Glutamatergic neuron (in vitro differentiated cells): ENCODE data around the gene NOTUM. TPM values are rescaled to one million over a fixed set of nuclear protein-coding genes. Genes with fewer than 3 reads are reported as not detected.

Source experiments
- DNase-seq: peaks from one replicate; pipeline ENCODE4 v3.0.0; 2022
- H3K27ac Mint-ChIP-seq: one replicate; pipeline ENCODE4 v1.8.0; 2020; ENCODE audit warnings: mild to moderate bottlenecking, mixed read lengths, inconsistent platforms; ENCODE audit not compliant: unreplicated experiment
- H3K27me3 Mint-ChIP-seq: one replicate; pipeline ENCODE4 v1.8.0; 2020; ENCODE audit warnings: mild to moderate bottlenecking, moderate library complexity, mixed read lengths, inconsistent platforms; ENCODE audit not compliant: unreplicated experiment
- H3K36me3 Mint-ChIP-seq: one replicate; pipeline ENCODE4 v1.8.0; 2020; ENCODE audit warnings: mild to moderate bottlenecking, mixed read lengths, inconsistent platforms; ENCODE audit not compliant: unreplicated experiment
- H3K4me1 Mint-ChIP-seq: one replicate; pipeline ENCODE4 v1.8.0; 2020; ENCODE audit warnings: mild to moderate bottlenecking, low read depth, mixed read lengths, inconsistent platforms; ENCODE audit not compliant: unreplicated experiment
- H3K4me3 Mint-ChIP-seq: one replicate; pipeline ENCODE4 v1.8.0; 2020; ENCODE audit warnings: mild to moderate bottlenecking, mixed read lengths, inconsistent platforms; ENCODE audit not compliant: unreplicated experiment
- H3K9me3 Mint-ChIP-seq: one replicate; pipeline ENCODE4 v1.8.0; 2020; ENCODE audit warnings: mild to moderate bottlenecking, moderate library complexity, mixed read lengths, inconsistent platforms; ENCODE audit not compliant: unreplicated experiment
- total RNA-seq: library from RNA; stranded (reverse); fragmentation: NEBNext Ultra II Directional; extraction: Animal tissue kit (Norgen Biotek cat#: 25700); gene quantifications from one replicate; pipeline ENCODE4 v1.2.1, GENCODE V29; 2021; ENCODE audit not compliant: unreplicated experiment
- TF ChIP-seq, protein P1 (sequence below): fragments of 200-600 bp; sonication (generic); IDR thresholded peaks from one replicate; pipeline ENCODE4 v1.5.0; 2021; ENCODE audit not compliant: partially characterized antibody, unreplicated experiment

NOTUM gene
- total RNA-seq, 1 donor from 2014 or later: 39.8 TPM

GRCh38 chr17:81980122-81980521 lies 19.1 kb upstream of the NOTUM start:
- H3K27me3 Mint-ChIP-seq: peaks cover 10% of the 10 kb centered on the region
- TF ChIP-seq, protein P1, sequence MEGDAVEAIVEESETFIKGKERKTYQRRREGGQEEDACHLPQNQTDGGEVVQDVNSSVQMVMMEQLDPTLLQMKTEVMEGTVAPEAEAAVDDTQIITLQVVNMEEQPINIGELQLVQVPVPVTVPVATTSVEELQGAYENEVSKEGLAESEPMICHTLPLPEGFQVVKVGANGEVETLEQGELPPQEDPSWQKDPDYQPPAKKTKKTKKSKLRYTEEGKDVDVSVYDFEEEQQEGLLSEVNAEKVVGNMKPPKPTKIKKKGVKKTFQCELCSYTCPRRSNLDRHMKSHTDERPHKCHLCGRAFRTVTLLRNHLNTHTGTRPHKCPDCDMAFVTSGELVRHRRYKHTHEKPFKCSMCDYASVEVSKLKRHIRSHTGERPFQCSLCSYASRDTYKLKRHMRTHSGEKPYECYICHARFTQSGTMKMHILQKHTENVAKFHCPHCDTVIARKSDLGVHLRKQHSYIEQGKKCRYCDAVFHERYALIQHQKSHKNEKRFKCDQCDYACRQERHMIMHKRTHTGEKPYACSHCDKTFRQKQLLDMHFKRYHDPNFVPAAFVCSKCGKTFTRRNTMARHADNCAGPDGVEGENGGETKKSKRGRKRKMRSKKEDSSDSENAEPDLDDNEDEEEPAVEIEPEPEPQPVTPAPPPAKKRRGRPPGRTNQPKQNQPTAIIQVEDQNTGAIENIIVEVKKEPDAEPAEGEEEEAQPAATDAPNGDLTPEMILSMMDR: no peak
- peak overlapping the region; percentile 22 for H3K27ac Mint-ChIP-seq
- peaks cover 12% of the 10 kb centered on the region for H3K9me3 Mint-ChIP-seq
- no peak for DNase-seq
- H3K4me1 Mint-ChIP-seq: peaks cover 20% of the 10 kb centered on the region
- H3K36me3 Mint-ChIP-seq: peaks cover under 1% of the 10 kb centered on the region
- H3K4me3 Mint-ChIP-seq: no peak overlapping the region

DNA sequence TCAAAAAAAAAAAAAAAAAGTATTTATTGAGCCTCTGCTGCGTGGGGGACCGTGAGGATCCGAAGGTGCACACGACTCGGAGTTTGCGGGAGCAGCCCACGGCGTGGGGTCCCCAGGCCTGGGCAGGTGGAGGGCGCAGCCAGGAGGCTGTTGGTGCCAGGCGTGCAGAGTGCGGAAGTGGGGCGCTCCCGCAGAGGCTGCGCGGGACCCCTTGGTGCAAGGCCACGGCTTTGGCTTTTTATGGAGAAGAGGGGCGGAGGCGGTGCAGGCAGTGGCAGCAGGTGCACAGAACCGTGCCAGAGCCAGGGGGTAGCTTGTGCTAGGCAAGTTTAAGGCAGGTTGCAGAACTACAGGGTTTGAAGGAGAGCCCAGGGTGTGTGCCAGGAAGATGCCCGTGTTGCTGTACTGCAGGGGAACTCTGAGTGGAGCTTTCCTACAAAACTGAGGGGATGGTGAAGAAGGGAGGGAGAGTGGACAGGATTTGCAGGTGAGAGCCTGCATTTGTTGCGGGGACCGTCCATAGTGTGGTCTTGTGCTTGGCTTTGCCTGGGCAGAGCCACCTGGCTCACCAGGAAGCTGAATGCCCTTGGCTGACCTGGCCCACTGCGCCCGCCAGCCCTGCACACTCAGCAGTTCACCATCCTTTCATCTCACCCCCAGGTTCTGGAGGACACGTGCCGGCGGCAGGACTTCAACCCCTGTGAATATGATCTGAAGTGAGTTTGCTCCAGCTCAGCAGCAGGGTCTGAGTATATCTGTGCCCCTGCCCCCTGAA lies 17.7 kb upstream of the NOTUM start:
- Mint-ChIP-seq H3K4me3 (peak overlapping the region; percentile 78), H3K4me1 (peaks cover 20% of the 10 kb centered on the region), H3K9me3 (peaks cover 12% of the 10 kb centered on the region), H3K27ac (peak overlapping the region; percentile 83), H3K27me3 (peaks cover 10% of the 10 kb centered on the region), H3K36me3 (peaks cover 5% of the 10 kb centered on the region)
- TF ChIP-seq, protein P1: no peak
- no peak for DNase-seq

DNA sequence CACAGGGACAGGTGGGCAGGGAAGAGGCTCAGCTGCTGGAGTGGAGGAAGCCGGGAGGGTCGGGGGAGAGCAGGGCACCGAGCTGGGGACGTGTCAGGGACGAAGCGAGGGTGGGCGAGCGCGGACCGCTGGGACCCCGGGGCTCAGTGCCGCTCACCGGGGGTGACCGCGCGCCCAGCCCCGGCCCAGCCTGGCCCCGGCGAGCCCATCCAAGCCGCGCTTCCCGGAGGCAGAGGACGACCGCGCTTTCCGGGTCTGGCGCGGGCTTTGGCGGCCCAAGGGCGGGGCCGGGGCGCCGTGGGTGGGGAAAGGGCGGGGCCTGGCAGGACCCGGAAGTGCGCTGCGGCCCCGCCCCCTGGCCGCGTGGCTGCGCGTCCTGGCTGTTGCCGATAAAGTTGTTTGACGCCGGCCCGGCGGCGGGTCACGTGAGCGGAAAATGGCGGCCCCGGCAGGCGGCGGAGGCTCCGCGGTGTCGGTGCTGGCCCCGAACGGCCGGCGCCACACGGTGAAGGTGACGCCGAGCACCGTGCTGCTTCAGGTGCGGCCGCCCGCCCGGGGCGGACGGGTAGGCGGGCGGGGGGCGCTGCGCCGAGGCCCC lies 16.3 kb upstream of the NOTUM start, which contains the start of gene ASPSCR1:
TSS of gene ASPSCR1 (plus strand) at position 419 of the 598 bp plus-strand sequence. CDS start at position 437, 18 bp downstream.
- TF ChIP-seq, protein P1: no peak
- Mint-ChIP-seq H3K27ac (peak within 1 kb of the TSS; percentile 90), H3K36me3 (peaks cover 5% of the 10 kb centered on the region), H3K9me3 (peaks cover 13% of the 10 kb centered on the region), H3K4me1 (peaks cover 20% of the 10 kb centered on the region), H3K27me3 (peaks cover 10% of the 10 kb centered on the region), H3K4me3 (peak within 1 kb of the TSS; percentile 93)
- peak; percentile 94 for DNase-seq

DNA sequence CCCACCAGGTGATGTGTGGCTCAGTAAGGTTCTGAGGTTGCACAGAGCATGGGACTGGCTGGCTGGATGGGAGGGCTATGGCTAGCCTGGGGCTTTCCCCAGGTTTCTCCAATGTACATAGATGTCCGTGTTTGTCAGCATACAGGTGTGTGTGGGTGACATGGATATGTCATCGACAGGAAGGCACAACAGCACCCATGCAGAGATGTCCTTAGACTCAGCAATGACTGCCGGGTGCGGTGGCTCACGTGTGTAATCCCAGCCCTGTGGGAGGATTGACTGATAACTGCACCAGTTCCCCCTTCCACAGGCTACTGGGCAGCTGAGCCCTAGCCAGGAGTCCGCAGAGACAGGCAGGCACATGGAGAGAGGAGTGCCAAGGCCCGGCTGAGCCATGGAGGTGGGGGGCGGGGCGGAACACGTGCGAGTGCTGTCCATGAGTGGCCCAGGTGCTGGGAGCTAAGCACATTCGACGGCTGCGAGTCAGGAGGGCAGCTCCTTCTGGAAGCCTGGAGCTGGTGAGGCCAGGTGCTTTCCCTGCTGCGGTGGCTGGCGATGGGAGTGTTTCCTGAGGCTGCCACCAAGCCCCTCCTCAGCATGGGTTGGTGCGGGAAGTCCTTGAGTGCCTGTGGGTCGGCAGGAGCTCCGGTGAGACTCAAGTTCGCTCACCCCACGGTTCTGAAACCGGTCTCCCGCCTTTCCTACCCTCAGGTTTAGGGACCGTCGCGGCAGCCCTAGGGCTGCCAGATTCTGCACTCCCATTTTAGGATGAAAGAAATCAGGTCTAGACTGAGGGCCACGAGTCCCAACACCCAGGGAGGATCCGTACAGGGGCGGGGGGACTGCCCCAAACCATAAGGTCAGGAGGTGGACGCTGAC lies 15.6 kb upstream of the NOTUM start:
- Mint-ChIP-seq H3K9me3 (peaks cover 13% of the 10 kb centered on the region), H3K4me1 (peaks cover 20% of the 10 kb centered on the region), H3K27ac (peak overlapping the region; percentile 90), H3K27me3 (peaks cover 10% of the 10 kb centered on the region), H3K36me3 (peaks cover 5% of the 10 kb centered on the region), H3K4me3 (peak overlapping the region; percentile 93)
- no peak for DNase-seq
- TF ChIP-seq, protein P1: no peak
